Esophagus (tissue), 2 donors: Measurements from ENCODE around the gene TET1. TPM values are rescaled to one million over a fixed set of nuclear protein-coding genes. Genes with fewer than 3 reads are reported as not detected.
"Not testable (repeated sequence)": the region's sequence is repeated elsewhere in the genome, so short reads cannot be mapped to it uniquely, and the experiment has no call there.

Experiments
- H3K27ac ChIP-seq, 2 donors: one replicate each; pipeline ENCODE4 v1.5.1; 2013; ENCODE audit warnings: low read depth in 2 of 2, mild to moderate bottlenecking in 2 of 2, inconsistent platforms in 1 of 2, low read length in 1 of 2, moderate library complexity in 1 of 2
- H3K27me3 ChIP-seq, 2 donors: one replicate each; pipeline ENCODE4 v1.6.1; 2013; ENCODE audit warnings: low read length in 2 of 2, control low read depth in 1 of 2, mild to moderate bottlenecking in 1 of 2; ENCODE audit not compliant: insufficient read depth in 2 of 2, control insufficient read depth in 1 of 2
- H3K36me3 ChIP-seq, 2 donors: one replicate each; pipeline ENCODE4 v1.6.1; 2013; ENCODE audit warnings: low read length in 1 of 2; ENCODE audit not compliant: control insufficient read depth in 2 of 2, insufficient read depth in 2 of 2
- H3K4me1 ChIP-seq, 2 donors: one replicate each; pipeline ENCODE4 v1.6.1; 2013; ENCODE audit warnings: low read length in 1 of 2; ENCODE audit not compliant: control insufficient read depth in 2 of 2, insufficient read depth in 2 of 2
- H3K4me3 ChIP-seq, 2 donors: one replicate each; pipeline ENCODE4 v1.5.1; 2013; ENCODE audit warnings: low read length in 2 of 2, mild to moderate bottlenecking in 2 of 2, low read depth in 1 of 2, moderate library complexity in 1 of 2
- H3K9me3 ChIP-seq, 2 donors: one replicate each; pipeline ENCODE4 v1.6.1; 2013; ENCODE audit warnings: mild to moderate bottlenecking in 2 of 2, low read depth in 1 of 2, low read length in 1 of 2, moderate library complexity in 1 of 2; ENCODE audit not compliant: control insufficient read depth in 2 of 2, insufficient read depth in 1 of 2
- WGBS, 2 donors: extraction: QIAGEN DNeasy Blood & Tissue Kit; methylation state at CpG; one replicate each; pipeline ENCODE4 v1.1.7; 2013; 5-methylcytosine and 5-hydroxymethylcytosine counted together
- polyA plus RNA-seq, 2 donors: library from polyadenylated mRNA; stranded (reverse); fragments of 200-250 nt; gene quantifications; one replicate each; pipeline ENCODE4 v1.2.3, GENCODE V29; 2013
- donor health status: healthy with polysubstance abuse.
- donor health status: Bipolar disorder and iron deficiency.

The TET1 gene
- polyA plus RNA-seq, 2 donors, result 0.05 to 0.16 TPM

DNA sequence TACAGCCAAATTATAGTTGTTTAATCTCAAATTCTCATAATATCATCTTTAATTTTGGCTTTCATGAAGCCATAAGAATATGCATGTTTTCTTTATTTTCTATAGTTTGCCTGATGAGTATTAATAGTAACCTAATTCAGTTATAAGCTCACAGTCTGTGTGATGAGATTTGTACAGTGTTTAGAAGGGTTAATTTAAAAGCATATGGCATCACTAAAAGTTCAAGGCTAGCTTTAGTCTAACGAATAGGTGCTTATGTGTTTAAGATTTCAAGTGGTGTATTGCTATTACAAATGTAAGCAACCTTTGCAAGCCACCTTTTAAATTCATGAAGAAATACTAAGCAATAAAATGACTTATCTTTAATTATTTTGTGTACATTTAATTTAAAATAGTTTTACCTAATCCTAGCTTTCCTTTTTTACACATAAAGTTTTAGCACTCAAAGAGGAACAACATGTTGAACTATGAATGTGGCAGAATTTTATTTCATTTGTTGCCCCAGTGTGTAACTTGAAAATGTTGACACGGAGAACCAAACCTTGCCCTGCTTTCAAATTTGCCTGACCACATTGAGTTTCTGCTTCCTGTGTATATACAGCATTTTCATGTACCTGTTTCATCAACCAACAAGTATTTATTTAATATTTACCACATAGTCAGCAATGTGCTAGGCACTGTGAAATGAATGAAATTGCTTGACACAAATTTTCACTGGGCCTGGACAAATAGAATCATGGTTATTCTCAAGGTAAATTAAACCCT is 41.5 kb downstream of the TET1 start:
- peaks cover 5 to 6% of the 10 kb centered on the region in 2 donors for H3K4me1 ChIP-seq
- H3K9me3 ChIP-seq, result no peaks in the 10 kb centered on the region
- no peaks in the 10 kb centered on the region for H3K27me3 ChIP-seq
- H3K27ac ChIP-seq, result no peak overlapping the region
- WGBS, 2 donors, result 46 to 48% methylated on average over 2 of the region's 2 CpGs
- H3K4me3 ChIP-seq, result no peak overlapping the region
- no peaks in the 10 kb centered on the region for H3K36me3 ChIP-seq

- Histone ChIP-seq H3K36me3 (no peaks in the 10 kb centered on the region), H3K4me1 (peaks cover 5 to 6% of the 10 kb centered on the region in 2 donors), H3K9me3 (no peaks in the 10 kb centered on the region), H3K27ac (no peak overlapping the region), H3K4me3 (no peak overlapping the region), H3K27me3 (no peaks in the 10 kb centered on the region)
- 69 to 73% methylated on average over 2 of the region's 2 CpGs for WGBS, 2 donors
Measured at GRCh38 chr10:68602434-68602833, 42.3 kb downstream of the TET1 start.

DNA sequence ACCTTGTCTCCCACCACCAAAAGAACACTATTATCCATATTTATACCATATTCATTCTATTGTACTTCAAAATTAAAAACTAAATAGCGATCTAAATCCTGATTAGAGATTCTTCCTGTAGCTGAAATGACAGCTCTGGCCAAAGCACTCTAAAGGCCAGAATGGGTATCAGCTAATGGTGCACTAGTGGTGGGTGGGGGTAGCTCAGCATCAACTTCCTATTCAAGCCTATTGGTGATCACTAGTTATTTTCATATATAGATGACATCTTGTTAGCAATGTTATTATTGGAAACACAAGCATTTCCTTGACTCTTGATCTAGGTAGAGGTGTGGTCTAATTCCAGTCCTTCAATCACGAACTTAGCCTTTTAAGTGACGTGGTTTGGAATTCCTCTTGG is 43.6 kb downstream of the TET1 start:
- H3K36me3 ChIP-seq, result no peaks in the 10 kb centered on the region
- no peaks in the 10 kb centered on the region for H3K9me3 ChIP-seq

DNA sequence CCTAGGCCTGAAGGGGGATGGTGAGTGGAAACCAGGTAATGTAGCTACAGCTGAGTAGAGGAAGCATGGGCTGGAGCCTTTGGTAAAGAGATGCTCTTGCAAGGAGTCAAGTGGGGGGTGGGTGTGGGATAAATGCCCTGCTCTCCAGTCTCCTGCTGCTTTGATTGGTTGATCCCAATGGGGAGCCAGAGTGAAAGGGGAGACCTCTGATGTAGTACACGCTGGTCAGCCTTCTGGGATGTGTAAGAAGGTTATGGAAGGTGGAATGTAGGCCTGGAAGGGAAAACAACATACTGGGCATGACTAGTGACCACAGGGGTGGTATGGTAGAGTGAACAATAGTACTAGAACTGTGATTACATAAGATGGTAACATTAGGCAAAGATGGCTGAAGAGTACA is 44.3 kb downstream of the TET1 start:
- no peak overlapping the region for H3K4me3 ChIP-seq
- H3K9me3 ChIP-seq, result no peaks in the 10 kb centered on the region
- WGBS, 2 donors, result 97 to 100% methylated on average over 1 of the region's 1 CpG
- no peaks in the 10 kb centered on the region for H3K36me3 ChIP-seq
- H3K27ac ChIP-seq, result no peak overlapping the region
- no peaks in the 10 kb centered on the region for H3K27me3 ChIP-seq
- H3K4me1 ChIP-seq, result peaks cover under 1 to 1% of the 10 kb centered on the region in 2 donors

More for the DNA sequence above, 43.6 kb downstream of the TET1 start:
- peaks cover 5 to 6% of the 10 kb centered on the region in 2 donors for H3K4me1 ChIP-seq
- H3K27me3 ChIP-seq, result no peaks in the 10 kb centered on the region
- WGBS, 2 donors, result 92 to 96% methylated on average over 3 of the region's 3 CpGs
- H3K4me3 ChIP-seq, result no peak overlapping the region
- no peak overlapping the region for H3K27ac ChIP-seq

DNA sequence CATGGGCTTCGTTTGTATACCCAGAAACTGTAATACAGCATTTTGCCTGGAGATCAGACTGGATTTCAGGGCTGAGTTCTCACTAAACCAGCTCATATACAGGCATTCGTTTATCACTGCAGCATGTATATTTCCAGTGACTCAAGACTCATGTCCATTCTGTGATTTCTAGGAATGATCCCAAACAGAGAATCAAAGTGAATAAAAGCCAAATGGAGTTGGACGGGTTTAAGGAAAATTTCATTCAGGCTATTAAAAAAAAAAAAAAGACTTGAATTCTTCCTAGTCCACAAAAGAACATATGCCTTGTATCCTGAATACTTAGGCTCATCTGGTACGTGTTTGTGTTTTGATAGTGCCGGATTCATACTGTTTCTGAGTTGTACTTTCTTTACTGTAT is 46.8 kb downstream of the TET1 start:
- no peak overlapping the region for H3K27ac ChIP-seq
- 64 to 65% methylated on average over 5 of the region's 5 CpGs for WGBS, 2 donors

GRCh38 chr10:68610023-68610422 is 49.9 kb downstream of the TET1 start:
- not testable (repeated sequence) for H3K27ac ChIP-seq, H3K27me3 ChIP-seq, H3K36me3 ChIP-seq, H3K4me3 ChIP-seq, H3K9me3 ChIP-seq, H3K4me1 ChIP-seq
- WGBS, 2 donors, result 96% methylated on average over 10 of the region's 10 CpGs

More for the DNA sequence above, 46.8 kb downstream of the TET1 start:
- no peak overlapping the region for H3K4me3 ChIP-seq
- H3K9me3 ChIP-seq, result no peaks in the 10 kb centered on the region
- H3K27me3 ChIP-seq, result no peaks in the 10 kb centered on the region
- H3K36me3 ChIP-seq, result no peaks in the 10 kb centered on the region
- no peaks in the 10 kb centered on the region for H3K4me1 ChIP-seq

GRCh38 chr10:68611227-68611626 is 51.1 kb downstream of the TET1 start:
- H3K9me3 ChIP-seq, result no peaks in the 10 kb centered on the region
- no peak overlapping the region for H3K27ac ChIP-seq
- WGBS, 2 donors, result 89 to 93% methylated on average over 3 of the region's 3 CpGs
- no peaks in the 10 kb centered on the region for H3K36me3 ChIP-seq
- H3K4me1 ChIP-seq, result no peaks in the 10 kb centered on the region
- H3K27me3 ChIP-seq, result no peaks in the 10 kb centered on the region
- H3K4me3 ChIP-seq, result no peak overlapping the region

GRCh38 chr10:68613974-68614373 is 53.8 kb downstream of the TET1 start:
- not testable (repeated sequence) for H3K27ac ChIP-seq, H3K4me1 ChIP-seq, H3K4me3 ChIP-seq, H3K9me3 ChIP-seq, H3K27me3 ChIP-seq, H3K36me3 ChIP-seq

- H3K4me3 ChIP-seq, H3K9me3 ChIP-seq, H3K27ac ChIP-seq, H3K27me3 ChIP-seq, H3K36me3 ChIP-seq, H3K4me1 ChIP-seq: not testable (repeated sequence)
- WGBS, 2 donors, result 84 to 89% methylated on average over 10 of the region's 10 CpGs
Measured at GRCh38 chr10:68617691-68618090, 57.6 kb downstream of the TET1 start.

DNA sequence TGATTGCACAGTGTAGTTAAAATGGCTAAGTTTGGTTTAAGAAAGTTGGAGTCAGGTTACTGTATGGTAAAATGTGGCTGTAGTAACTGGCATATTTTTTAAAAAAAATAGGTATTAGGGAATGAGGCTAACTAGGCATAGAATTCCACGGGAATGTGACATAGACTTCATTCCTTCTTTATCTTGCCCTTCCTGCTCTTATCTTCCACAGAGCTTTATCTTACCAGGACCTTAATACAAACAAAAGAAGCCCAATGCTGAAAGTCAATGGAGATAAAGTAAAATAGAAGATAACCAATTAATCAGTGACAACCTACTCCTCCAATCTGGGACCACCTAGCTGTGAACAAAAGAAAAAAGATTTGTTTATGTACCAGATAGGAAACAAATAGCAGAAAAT is 58.1 kb downstream of the TET1 start:
- H3K9me3 ChIP-seq, result no peaks in the 10 kb centered on the region
- no peaks in the 10 kb centered on the region for H3K36me3 ChIP-seq
- H3K4me1 ChIP-seq, result no peaks in the 10 kb centered on the region
- H3K27me3 ChIP-seq, result no peaks in the 10 kb centered on the region
- no peak overlapping the region for H3K27ac ChIP-seq
- 0% methylated on average over 1 of the region's 1 CpG for WGBS, 2 donors
- H3K4me3 ChIP-seq, result no peak overlapping the region
